CD4-positive, alpha-beta T cell treated with Interleukin-21 for 1 hour (primary cell): ENCODE results near the gene TPST2.

Source experiments
- DNase-seq: peaks from one replicate; pipeline ENCODE4 v3.0.0-alpha.2; 2020

The TPST2 gene

DNA sequence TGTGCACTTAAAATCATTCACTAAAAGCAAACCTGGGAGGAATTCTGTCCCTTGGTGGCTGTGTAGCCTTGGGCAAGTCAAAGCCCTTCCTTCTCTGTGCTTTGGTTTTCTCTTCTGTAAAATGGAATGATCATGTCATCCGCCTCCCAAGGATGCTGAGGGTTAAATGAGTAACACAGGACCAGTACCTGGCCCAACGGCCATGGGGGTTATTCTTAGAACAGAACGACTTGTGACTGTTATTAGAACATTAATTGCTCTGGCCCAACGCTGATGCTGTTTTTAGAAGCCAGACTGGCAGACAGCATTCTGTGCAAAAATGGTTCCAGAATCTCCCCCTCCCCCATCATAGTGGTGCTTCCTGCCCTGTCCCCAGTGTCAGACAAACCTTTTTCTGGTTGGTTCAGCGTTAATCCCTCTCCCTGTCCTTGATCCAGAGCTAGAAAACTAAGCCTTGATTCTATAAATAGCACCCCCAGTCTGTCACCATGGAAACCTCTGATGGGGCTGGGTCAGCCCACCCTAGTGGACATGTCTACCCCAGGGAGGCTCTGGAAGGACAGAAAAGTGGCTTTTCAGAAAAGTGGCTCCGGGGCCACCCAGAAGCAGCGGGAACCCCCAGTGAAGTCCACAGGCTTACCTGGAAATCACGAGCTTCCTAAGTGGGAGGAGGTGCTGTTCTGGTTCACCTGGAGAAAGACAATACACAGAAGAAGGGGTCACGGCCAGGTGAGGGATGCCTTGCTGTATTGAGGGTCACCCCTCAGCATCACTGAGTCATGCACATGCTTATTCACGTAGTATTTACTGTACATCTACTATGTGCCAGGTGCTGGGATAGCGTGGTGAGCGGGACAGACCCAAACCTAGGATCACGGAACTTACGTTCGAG lies 62.1 kb downstream of the TPST2 start:
- no peak for DNase-seq

DNA sequence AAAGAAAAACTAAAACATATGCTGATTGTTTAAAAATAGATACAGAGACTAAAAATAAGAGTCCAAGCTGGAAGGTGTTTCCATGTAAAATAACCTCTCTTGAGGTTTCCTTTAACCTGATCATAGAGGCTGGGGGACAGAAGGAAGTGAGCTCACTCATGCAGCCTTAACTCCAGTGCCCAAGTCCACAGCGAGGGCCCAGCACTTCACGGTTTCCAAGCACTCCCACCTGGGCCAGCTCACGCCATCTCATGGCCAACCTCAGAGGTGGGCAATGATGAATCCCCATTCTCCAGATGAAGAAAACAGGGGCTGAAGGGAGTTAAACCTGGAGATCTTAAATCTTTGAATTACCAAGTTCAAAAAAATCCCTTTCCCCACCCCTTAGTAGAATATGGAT lies 62.8 kb downstream of the TPST2 start:
- DNase-seq = no peak

GRCh38 chr22:26525946-26526564 lies 63.9 kb downstream of the TPST2 start:
- no peak for DNase-seq

DNA sequence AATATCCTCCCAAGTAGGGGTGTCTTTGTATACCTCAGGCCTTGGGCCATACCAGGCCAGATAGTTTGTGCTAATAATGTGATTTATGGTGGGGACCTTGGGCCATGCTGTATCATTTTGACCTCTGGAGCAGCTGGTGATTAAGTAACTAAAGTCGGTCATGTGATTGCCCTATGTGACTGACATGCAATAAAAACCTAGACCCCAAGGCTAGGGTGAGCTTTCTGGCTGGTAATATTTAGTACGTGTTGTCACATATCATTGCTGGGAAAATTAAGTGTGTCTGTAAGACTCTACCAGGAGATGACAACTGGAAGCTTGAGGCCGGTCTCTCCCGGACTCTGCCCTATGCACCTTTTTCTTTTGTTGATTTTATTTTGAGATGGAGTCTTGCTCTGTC lies 65.1 kb downstream of the TPST2 start:
- DNase-seq = no peak

- no peak for DNase-seq
Observed at GRCh38 chr22:26522592-26522991, 67.3 kb downstream of the TPST2 start.

GRCh38 chr22:26522012-26522411 lies 67.9 kb downstream of the TPST2 start:
- no peak for DNase-seq

DNA sequence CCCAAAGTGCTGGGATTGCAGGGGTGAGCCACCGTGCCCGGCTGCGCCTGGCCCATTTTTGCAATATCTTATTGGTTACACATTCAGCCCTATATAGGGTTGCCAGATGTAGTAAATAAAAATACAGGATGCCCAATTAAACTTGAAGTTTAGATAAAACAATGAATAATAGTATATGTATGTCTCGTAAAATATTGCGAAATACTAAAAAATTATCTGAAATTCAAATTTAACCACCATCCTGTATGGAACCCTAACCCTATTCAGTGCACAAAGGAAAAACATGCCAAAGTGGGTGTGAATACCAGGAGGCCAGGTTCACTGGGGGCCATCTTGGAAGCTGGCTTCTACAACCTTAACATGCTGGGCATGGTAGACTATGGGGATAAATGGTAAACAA lies 72.5 kb downstream of the TPST2 start:
- DNase-seq = no peak

DNA sequence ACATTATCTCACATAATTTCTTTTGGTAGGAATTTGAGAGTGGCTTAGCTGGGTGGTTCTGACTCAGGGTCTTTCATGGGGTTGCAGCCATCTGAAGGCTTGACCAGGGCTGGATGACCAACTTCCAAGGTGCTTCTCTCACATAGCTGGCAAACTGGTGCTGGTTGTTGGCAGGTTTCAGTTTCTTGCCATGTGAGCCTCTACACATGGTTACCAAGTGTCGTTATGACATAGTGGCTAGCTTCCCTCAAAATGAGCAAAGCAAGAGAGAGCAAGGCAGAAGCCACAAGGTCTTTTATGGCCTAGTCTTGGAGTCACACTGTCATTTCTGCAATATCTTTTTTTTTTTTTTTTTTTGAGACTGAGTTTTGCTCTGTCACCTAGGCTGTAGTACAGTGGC lies 73.4 kb downstream of the TPST2 start:
- DNase-seq = no peak

DNA sequence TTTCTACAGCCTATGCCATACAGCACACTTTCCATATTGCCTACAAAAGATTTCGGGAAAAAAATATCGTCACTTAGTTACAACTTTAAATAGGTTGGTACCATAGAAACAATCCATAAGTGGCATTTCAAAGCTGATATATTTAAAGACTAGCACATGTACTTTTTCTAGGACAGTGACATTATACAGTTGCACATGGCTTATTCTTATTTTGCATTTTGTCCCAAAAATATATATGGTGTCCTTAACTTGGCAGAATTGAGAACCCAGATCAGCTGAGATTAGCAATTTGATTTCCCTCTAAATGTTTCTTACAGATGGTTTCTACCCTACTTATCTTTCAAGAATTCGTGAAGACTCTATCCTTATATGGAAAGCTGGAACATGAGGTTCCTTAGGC lies 74.0 kb downstream of the TPST2 start:
- DNase-seq = no peak

- DNase-seq = no peak
Observed at GRCh38 chr22:26514419-26515161, 75.3 kb downstream of the TPST2 start.

DNA sequence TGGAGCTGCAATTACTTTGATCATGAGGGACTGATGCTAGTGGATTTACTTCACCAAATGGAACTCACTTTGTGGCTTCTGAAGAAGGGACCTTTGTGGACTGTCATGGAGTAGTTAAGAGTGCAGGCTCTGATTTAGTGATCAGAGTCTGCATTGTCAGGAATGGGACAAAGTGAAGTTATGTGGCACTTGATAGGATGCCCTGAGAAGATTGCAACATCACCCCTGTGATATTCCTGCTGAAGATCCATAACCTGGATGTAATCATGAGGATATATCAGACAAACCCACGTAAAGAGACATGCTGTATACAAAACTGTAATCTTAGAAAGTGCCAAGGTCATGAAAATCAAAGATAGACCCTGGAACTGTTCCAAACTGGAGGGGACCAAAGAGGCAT lies 76.1 kb downstream of the TPST2 start:
- no peak for DNase-seq

- peak; percentile 89 for DNase-seq
Observed at GRCh38 chr22:26512149-26512793, 77.7 kb downstream of the TPST2 start, which contains the start of gene TFIP11. Gene TFIP11, minus strand, starts transcription at chr22:26512473. Its CDS starts 2,201 bp downstream, at chr22:26510272.

- no peak for DNase-seq
Observed at GRCh38 chr22:26508148-26508547, 81.8 kb downstream of the TPST2 start.

DNA sequence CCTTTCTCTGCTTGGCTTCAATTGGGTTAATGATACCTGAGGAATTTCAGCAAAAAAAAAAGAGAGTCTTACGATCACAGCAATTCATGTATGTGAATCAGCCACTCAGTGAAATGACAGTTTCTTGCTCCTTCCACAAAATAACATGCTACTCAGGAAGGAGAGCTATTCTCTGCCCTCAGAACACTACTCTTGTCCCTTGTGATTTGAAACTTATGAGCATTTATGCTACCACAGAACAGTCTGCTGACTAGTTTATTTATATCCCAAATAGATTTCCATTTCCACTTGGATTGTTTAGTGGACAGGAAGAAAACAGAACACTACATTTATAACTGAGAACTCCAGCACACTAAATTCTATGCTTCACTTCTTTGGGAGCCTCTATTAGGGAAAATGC lies 86.2 kb downstream of the TPST2 start:
- no peak for DNase-seq

- DNase-seq = peak; percentile 80
Observed at GRCh38 chr22:26502688-26503561, 87.0 kb downstream of the TPST2 start.

DNA sequence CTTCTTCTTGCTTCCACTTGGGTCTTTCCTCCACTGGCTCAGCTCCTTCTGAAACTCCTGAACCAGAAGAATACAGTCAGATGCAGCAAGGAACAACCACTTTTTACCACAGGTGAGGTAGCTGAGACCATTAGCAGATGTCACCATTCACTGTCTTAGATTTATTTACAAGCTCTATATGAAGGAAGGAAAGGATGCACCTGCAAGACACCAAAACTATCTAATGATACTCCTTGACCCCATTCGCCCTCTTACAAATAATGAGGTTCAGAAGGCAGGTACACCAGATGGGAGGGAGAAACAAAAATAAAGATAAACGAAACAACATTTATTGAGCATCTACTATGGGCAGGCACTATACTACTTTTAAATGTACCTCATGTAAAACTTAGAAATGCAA lies 87.9 kb downstream of the TPST2 start:
- no peak for DNase-seq

- no peak for DNase-seq
Observed at GRCh38 chr22:26499188-26499703, 90.7 kb downstream of the TPST2 start.

DNA sequence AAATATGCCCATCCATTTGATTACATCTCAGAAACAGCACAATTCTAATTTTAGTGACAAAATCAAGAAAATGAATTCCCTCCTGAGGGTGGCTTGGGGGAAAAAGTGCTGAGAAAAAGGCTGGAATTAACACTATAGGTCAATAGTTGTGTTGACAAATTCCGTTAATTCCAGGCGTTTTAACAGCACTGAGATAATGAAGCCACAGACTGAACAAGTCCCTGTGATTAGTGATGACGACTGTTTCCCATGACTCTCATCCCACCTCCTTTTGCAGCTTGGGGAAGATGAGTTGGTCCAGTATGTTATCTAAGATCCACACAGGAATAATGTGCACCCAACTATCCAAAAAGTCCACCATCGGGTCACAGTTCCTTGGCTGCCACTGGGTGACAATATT lies 93.5 kb downstream of the TPST2 start:
- DNase-seq = no peak

DNA sequence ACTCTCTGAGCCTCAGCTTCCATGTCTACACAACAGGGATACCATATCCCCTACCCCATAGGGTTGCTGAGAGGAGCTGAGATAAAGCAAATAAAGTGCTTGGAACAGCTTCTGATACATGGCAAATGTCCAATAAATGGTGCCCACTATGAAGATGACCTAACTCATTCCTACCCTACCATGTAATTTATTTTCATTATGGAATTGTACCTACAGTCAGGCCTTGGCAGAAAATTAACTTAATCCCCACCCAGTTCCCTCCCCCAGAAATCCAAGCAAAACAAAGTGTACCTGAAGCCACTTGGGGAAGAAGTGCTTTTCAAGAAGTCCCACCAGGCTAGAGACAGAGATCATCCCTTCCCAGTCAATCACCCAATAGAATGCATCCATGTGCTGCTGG lies 95.4 kb downstream of the TPST2 start:
- no peak for DNase-seq

- DNase-seq = no peak
Observed at GRCh38 chr22:26492220-26492619, 97.7 kb downstream of the TPST2 start.

- DNase-seq = no peak
Observed at GRCh38 chr22:26489447-26490036, 100.4 kb downstream of the TPST2 start.

GRCh38 chr22:26487996-26488395 lies 101.9 kb downstream of the TPST2 start:
- no peak for DNase-seq
